DND-41 (cell line): ENCODE measurements around the gene CACNA1D.

Source experiments
- ATAC-seq: fragments of 200-7000 bp; cut with Tn5 transposase; 3 replicates; pipeline ENCODE4 v1.9.1; 2021; ENCODE audit warnings: low read depth; ENCODE audit not compliant: insufficient read depth
- DNase-seq: peaks from one replicate; pipeline ENCODE4 v3.0.0-alpha.2; 2020
- H2AFZ ChIP-seq: 2 replicates; pipeline ENCODE4 v1.6.0; 2012; ENCODE audit warnings: low read depth, low read length
- H3K27ac ChIP-seq: 2 replicates; pipeline ENCODE4 v1.5.1; 2012; ENCODE audit warnings: low read length, inconsistent platforms
- H3K27me3 ChIP-seq: fragments of 200-600 bp; sonication (generic); 2 replicates; pipeline ENCODE4 v1.6.0; 2012; ENCODE audit warnings: low read length, mild to moderate bottlenecking, inconsistent platforms; ENCODE audit not compliant: insufficient read depth, poor library complexity
- H3K36me3 ChIP-seq: 2 replicates; pipeline ENCODE4 v1.5.1; 2012; ENCODE audit warnings: low read length, inconsistent platforms; ENCODE audit not compliant: insufficient read depth
- H3K4me1 ChIP-seq: 2 replicates; pipeline ENCODE4 v1.5.1; 2012; ENCODE audit warnings: mild to moderate bottlenecking, low read length; ENCODE audit not compliant: insufficient read depth
- H3K4me2 ChIP-seq: 2 replicates; pipeline ENCODE4 v1.6.0; 2012; ENCODE audit warnings: mild to moderate bottlenecking, moderate library complexity, low read length, inconsistent platforms; ENCODE audit not compliant: insufficient read depth
- H3K4me3 ChIP-seq, 2 experiments: fragments of 200-600 bp in 1 of 2; shearing (Covaris generic) in 1 of 2; 2 replicates each; pipeline ENCODE4 v1.5.1; 2012 to 2016; ENCODE audit warnings: inconsistent platforms in 2 of 2, low read length in 2 of 2, mild to moderate bottlenecking in 2 of 2, low read depth in 1 of 2, moderate library complexity in 1 of 2
- H3K79me2 ChIP-seq: 2 replicates; pipeline ENCODE4 v1.6.0; 2012; ENCODE audit warnings: low read length, inconsistent platforms; ENCODE audit not compliant: insufficient read depth
- H3K9ac ChIP-seq: 2 replicates; pipeline ENCODE4 v1.6.0; 2012; ENCODE audit warnings: low read depth, mild to moderate bottlenecking, inconsistent platforms, low read length, moderate library complexity
- H3K9me3 ChIP-seq: 2 replicates; pipeline ENCODE4 v1.5.1; 2012; ENCODE audit warnings: low read length, moderate library complexity, mild to moderate bottlenecking, inconsistent platforms; ENCODE audit not compliant: insufficient read depth, severe bottlenecking
- H4K20me1 ChIP-seq: 2 replicates; pipeline ENCODE4 v1.6.0; 2012; ENCODE audit warnings: low read length; ENCODE audit not compliant: insufficient read depth
- CTCF ChIP-seq: IDR thresholded peaks from 2 replicates; pipeline ENCODE4 v1.5.1; 2012; ENCODE audit warnings: borderline replicate concordance, low read length, moderate library complexity, mild to moderate bottlenecking; ENCODE audit not compliant: poor library complexity, severe bottlenecking; ENCODE audit errors: extremely low read depth
- EZH2 ChIP-seq: IDR thresholded peaks from 3 replicates; pipeline ENCODE4 v1.6.1; 2012; ENCODE audit warnings: borderline replicate concordance, low read depth, mild to moderate bottlenecking, moderate library complexity, low read length, inconsistent platforms; ENCODE audit not compliant: severe bottlenecking

CACNA1D gene

DNA sequence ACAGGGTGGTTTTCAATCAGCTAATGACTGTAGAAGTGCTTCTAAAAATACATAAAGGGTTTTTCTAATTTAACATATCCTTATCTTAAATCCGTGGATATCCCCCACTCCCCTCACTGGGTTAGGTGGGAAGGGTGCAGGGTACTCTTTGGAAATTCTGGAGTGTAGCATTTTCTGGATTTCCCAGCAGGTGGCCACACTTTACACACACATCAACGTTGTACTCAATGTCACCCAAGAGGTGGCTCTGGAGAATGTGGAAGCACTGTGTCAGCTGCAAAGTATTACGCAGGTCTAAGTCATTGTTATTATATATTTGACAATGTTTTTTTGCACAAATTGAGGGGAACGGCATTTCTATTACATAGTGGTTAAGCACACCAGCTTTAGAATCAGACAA, 183.0 kb downstream of the CACNA1D start:
- DNase-seq (no peak), ATAC-seq (no peak)
- Histone ChIP-seq H3K9me3 (no peaks in the 10 kb centered on the region), H3K79me2 (no peaks in the 10 kb centered on the region), H3K9ac (no peak overlapping the region), H3K4me2 (no peak overlapping the region), H3K4me1 (no peaks in the 10 kb centered on the region), H3K27ac (no peak overlapping the region), H3K27me3 (peaks cover 7% of the 10 kb centered on the region), H4K20me1 (no peaks in the 10 kb centered on the region), H3K36me3 (no peaks in the 10 kb centered on the region), H2AFZ (no peak overlapping the region), H3K4me3 (no peak overlapping the region)
- TF ChIP-seq CTCF (peak; percentile 32), EZH2 (no peak)

- Histone ChIP-seq H3K4me3 (no peak overlapping the region), H2AFZ (no peak overlapping the region), H4K20me1 (no peaks in the 10 kb centered on the region), H3K9ac (no peak overlapping the region), H3K9me3 (no peaks in the 10 kb centered on the region), H3K4me2 (no peak overlapping the region), H3K4me1 (no peaks in the 10 kb centered on the region), H3K27ac (no peak overlapping the region), H3K79me2 (no peaks in the 10 kb centered on the region), H3K27me3 (peaks cover 10% of the 10 kb centered on the region), H3K36me3 (no peaks in the 10 kb centered on the region)
- no peak for ATAC-seq
- no peak for DNase-seq
- TF ChIP-seq EZH2 (no peak), CTCF (no peak)
These were observed 185.6 kb downstream of the CACNA1D start for GRCh38 chr3:53680028-53680427.

DNA sequence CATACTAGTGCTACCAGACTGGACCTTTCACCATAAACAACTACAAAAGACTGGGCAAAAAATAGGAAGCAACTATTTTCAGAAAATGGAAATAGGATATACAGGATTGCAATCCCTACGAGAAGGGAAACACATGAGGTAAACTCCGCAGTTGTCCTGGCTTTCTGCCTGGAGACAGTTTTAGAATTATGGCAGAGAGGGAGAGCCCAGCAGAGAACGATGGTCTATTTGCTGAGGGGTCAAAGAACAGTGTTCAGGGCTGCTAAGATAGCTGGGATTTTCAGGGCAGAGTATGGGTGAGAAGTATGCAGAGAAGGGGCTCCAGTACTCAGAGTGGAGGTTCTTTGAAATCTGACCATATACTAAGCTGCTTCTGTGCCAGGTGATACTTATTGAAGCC, 188.4 kb downstream of the CACNA1D start:
- Histone ChIP-seq H2AFZ (no peak overlapping the region), H3K4me2 (no peak overlapping the region), H3K4me3 (no peak overlapping the region), H4K20me1 (no peaks in the 10 kb centered on the region), H3K36me3 (no peaks in the 10 kb centered on the region), H3K27ac (no peak overlapping the region), H3K4me1 (no peaks in the 10 kb centered on the region), H3K9ac (no peak overlapping the region), H3K27me3 (peaks cover 10% of the 10 kb centered on the region), H3K9me3 (no peaks in the 10 kb centered on the region), H3K79me2 (no peaks in the 10 kb centered on the region)
- DNase-seq = no peak
- no peak for TF ChIP-seq EZH2
- no peak for ATAC-seq

DNA sequence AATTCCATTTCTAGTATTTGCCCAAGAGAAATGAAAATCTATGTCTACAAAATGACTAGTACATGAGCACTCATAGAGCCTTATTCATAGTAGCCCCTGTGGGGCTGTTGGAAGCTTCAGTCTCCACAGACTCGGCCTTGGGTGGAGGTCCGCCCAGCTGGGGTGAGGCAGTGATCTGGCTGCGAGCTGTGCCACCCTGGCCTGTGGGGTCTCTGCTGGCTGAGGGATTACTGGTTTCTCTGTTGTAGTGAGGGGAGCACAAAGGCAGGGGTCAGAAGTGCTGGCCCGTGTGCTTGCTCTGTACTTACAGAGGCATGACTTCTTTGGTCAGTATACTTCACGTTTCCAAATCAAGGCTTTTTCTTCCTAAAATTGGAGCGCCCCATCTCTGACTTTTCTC, 193.7 kb downstream of the CACNA1D start:
- no peaks in the 10 kb centered on the region for H4K20me1 ChIP-seq
- ATAC-seq (no peak), DNase-seq (no peak)
- H3K9ac ChIP-seq = no peak overlapping the region
- H3K4me1 ChIP-seq = no peaks in the 10 kb centered on the region
- no peak overlapping the region for H2AFZ ChIP-seq
- H3K27me3 ChIP-seq = peaks cover 13% of the 10 kb centered on the region
- no peak overlapping the region for H3K27ac ChIP-seq
- no peaks in the 10 kb centered on the region for H3K9me3 ChIP-seq
- H3K4me3 ChIP-seq = no peak overlapping the region
- no peak for TF ChIP-seq CTCF
- no peak for TF ChIP-seq EZH2
- H3K36me3 ChIP-seq = no peaks in the 10 kb centered on the region
- H3K79me2 ChIP-seq = no peaks in the 10 kb centered on the region
- no peak overlapping the region for H3K4me2 ChIP-seq
